Neural cell (in vitro differentiated cells): ENCODE results near the gene FOSL1. TPM values are rescaled to one million over a fixed set of nuclear protein-coding genes. Genes with fewer than 3 reads are reported as not detected.

Source experiments
- H2AFZ ChIP-seq: fragments of 200-600, 300-800 bp; sonication (generic), shearing (Covaris generic); 2 replicates; pipeline ENCODE4 v1.6.0; 2014; ENCODE audit warnings: low read depth, mild to moderate bottlenecking, antibody characterized with exemption, low read length, moderate library complexity
- H3F3A ChIP-seq: fragments of 200-600 bp; shearing (Covaris generic); 2 replicates; pipeline ENCODE4 v1.6.1; 2016; ENCODE audit warnings: mild to moderate bottlenecking, moderate library complexity, mixed read lengths, antibody characterized with exemption, low read length; ENCODE audit not compliant: insufficient read depth, poor library complexity, severe bottlenecking
- H3K27ac ChIP-seq: fragments of 200-600, 300-800 bp; sonication (generic), shearing (Covaris generic); 2 replicates; pipeline ENCODE4 v1.5.1; 2014; ENCODE audit warnings: mild to moderate bottlenecking, low read length, moderate library complexity
- H3K27me3 ChIP-seq: fragments of 300-800, 200-600 bp; sonication (generic), shearing (Covaris generic); 2 replicates; pipeline ENCODE4 v1.6.0; 2014; ENCODE audit warnings: mild to moderate bottlenecking, low read depth, low read length, moderate library complexity; ENCODE audit not compliant: insufficient read depth
- H3K36me3 ChIP-seq: fragments of 300-800, 200-600 bp; sonication (generic), shearing (Covaris generic); 2 replicates; pipeline ENCODE4 v1.5.1; 2014; ENCODE audit warnings: mild to moderate bottlenecking, antibody characterized with exemption, low read length, moderate library complexity; ENCODE audit not compliant: insufficient read depth
- H3K4me2 ChIP-seq: fragments of 300-800, 200-600 bp; sonication (generic), shearing (Covaris generic); 2 replicates; pipeline ENCODE4 v1.6.0; 2014; ENCODE audit warnings: mild to moderate bottlenecking, low read length
- H3K4me3 ChIP-seq: fragments of 300-800, 200-600 bp; sonication (generic), shearing (Covaris generic); 2 replicates; pipeline ENCODE4 v1.5.1; 2014; ENCODE audit warnings: mild to moderate bottlenecking, low read length, moderate library complexity
- H3K79me2 ChIP-seq: fragments of 200-600 bp; shearing (Covaris generic); replicated peaks from 2 replicates; pipeline ENCODE4 v1.6.0; 2014; ENCODE audit warnings: mild to moderate bottlenecking, low read length, moderate library complexity; ENCODE audit not compliant: insufficient read depth
- H3K9ac ChIP-seq: fragments of 300-800, 200-600 bp; sonication (generic), shearing (Covaris generic); 2 replicates; pipeline ENCODE4 v1.6.1; 2016; ENCODE audit warnings: mild to moderate bottlenecking, low read length, mixed read lengths
- H3K9me2 ChIP-seq: fragments of 200-600 bp; shearing (Covaris generic); 2 replicates; pipeline ENCODE4 v1.6.1; 2016; ENCODE audit warnings: mild to moderate bottlenecking, low read length, mixed read lengths; ENCODE audit not compliant: insufficient read depth
- H3K9me3 ChIP-seq: fragments of 200-600, 300-800 bp; sonication (generic), shearing (Covaris generic); 2 replicates; pipeline ENCODE4 v1.6.1; 2016; ENCODE audit warnings: mild to moderate bottlenecking, mixed run types, low read length, moderate library complexity, mixed read lengths
- H4K20me1 ChIP-seq: fragments of 200-600 bp; shearing (Covaris generic); 2 replicates; pipeline ENCODE4 v1.6.1; 2016; ENCODE audit warnings: mild to moderate bottlenecking, mixed run types; ENCODE audit not compliant: insufficient read depth
- EP300 ChIP-seq: fragments of 450-650 bp; conservative IDR thresholded peaks from 2 replicates; pipeline ENCODE4 v1.6.1; 2014; ENCODE audit warnings: antibody characterized with exemption, mild to moderate bottlenecking, moderate library complexity; ENCODE audit not compliant: poor library complexity, severe bottlenecking
- EZH2 ChIP-seq: fragments of 200-600, 300-800 bp; shearing (Covaris generic), sonication (generic); IDR thresholded peaks from 2 replicates; pipeline ENCODE4 v1.6.1; 2014; ENCODE audit warnings: antibody characterized with exemption, low read length, borderline replicate concordance, mild to moderate bottlenecking; ENCODE audit not compliant: insufficient read depth, poor library complexity, severe bottlenecking
- MXI1 ChIP-seq: fragments of 450-650 bp; conservative IDR thresholded peaks from 2 replicates; pipeline ENCODE4 v1.6.1; 2014; ENCODE audit warnings: antibody characterized with exemption, mild to moderate bottlenecking; ENCODE audit not compliant: poor library complexity, severe bottlenecking
- RAD21 ChIP-seq: fragments of 450-650 bp; conservative IDR thresholded peaks from 2 replicates; pipeline ENCODE4 v1.6.1; 2014; ENCODE audit warnings: antibody characterized with exemption, mild to moderate bottlenecking, moderate library complexity
- REST ChIP-seq: IDR thresholded peaks from 2 replicates; pipeline ENCODE4 v1.6.1; 2012; ENCODE audit warnings: borderline replicate concordance
- SMC3 ChIP-seq: fragments of 450-650 bp; conservative IDR thresholded peaks from 2 replicates; pipeline ENCODE4 v1.6.1; 2014; ENCODE audit warnings: antibody characterized with exemption, mild to moderate bottlenecking, moderate library complexity; ENCODE audit not compliant: poor library complexity
- polyA plus RNA-seq: library from polyadenylated mRNA; depleted of rRNA; stranded (reverse); fragments of >200 nt; gene quantifications from 2 replicates; pipeline ENCODE4 v1.2.3, GENCODE V29; 2014
- TF ChIP-seq, protein P1 (sequence below): fragments of 450-650 bp; IDR thresholded peaks from 2 replicates; pipeline ENCODE4 v1.5.1; 2014; ENCODE audit warnings: antibody characterized with exemption, mild to moderate bottlenecking, moderate library complexity; ENCODE audit not compliant: poor library complexity, severe bottlenecking

The FOSL1 gene
- polyA plus RNA-seq, 1 donor from 2014 or later = not detected

DNA sequence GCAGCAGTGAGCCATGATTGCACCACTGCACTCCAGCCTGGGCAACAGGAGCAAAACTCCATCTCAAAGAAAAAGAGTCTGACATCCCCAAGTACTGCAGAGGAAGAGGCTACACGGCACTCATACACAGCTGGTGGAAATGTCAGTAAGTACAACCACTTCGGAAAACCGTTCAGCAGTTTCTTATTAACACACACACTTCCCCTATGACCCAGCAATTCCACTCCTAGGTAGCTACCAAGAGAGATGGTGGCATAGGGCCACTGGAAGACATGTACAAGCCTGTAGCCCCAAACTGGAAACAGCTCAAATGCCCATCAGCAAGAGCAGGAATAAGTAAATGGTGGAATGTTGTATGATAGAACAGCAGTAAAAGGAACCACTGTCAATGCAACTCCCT, 22.4 kb upstream of the FOSL1 start:
- H3K9me2 ChIP-seq = no peaks in the 10 kb centered on the region
- TF ChIP-seq EP300 = no peak
- H3K27ac ChIP-seq = no peak overlapping the region
- H2AFZ ChIP-seq = no peak overlapping the region
- no peak overlapping the region for H3K4me3 ChIP-seq
- H3K36me3 ChIP-seq = no peaks in the 10 kb centered on the region
- no peak overlapping the region for H3K9ac ChIP-seq
- H3K27me3 ChIP-seq = no peaks in the 10 kb centered on the region
- no peaks in the 10 kb centered on the region for H4K20me1 ChIP-seq
- no peak overlapping the region for H3K4me2 ChIP-seq
- no peaks in the 10 kb centered on the region for H3K9me3 ChIP-seq
- H3F3A ChIP-seq = no peaks in the 10 kb centered on the region
- H3K79me2 ChIP-seq = peaks cover 20% of the 10 kb centered on the region

DNA sequence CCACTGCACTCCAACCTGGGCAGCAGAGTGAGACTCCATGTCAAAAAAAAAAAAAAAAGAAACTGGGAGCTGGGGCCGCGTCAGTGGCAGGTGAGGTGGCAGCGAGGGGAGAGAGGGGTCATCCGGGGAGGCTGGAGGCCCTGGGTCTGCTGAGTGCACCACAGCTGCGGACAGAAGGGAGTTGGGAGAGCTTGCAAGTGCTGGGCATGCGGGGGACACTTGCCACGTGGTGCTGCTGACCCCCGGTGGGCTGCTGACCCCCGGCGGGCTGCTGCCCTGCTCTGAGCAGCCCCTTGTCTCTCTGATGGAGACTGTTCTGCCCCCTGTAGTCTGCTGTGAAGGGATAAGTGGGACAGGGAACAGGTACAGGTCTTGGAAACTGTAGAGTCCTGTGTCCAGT, 21.7 kb upstream of the FOSL1 start:
- H3K4me2 ChIP-seq = no peak overlapping the region

DNA sequence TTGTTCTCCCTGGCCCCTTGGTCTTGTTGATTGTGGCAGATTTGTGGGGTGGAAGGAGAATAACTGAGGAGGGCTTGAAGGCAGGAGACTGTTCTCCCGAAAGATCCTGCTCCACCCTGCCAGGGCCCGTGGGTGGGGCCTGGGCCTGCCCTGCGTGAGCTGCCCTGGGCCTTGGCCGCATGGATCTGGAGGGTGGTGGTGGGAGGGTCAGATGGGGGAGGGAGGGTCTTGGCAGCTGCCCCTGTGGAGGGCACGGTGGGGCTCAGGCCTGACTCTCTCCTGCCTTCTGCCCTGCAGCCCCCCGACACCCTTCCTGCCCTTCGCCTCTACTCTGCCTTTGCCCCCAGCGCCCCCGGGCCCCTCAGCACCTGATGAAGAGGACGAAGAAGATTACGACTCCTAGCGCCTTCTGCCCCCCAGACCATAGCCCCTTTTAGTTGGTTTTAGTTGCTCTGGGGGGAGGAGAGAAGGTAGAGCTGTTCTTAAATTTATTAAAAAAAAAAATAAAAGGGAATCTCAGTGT, 20.9 kb upstream of the FOSL1 start:
- no peaks in the 10 kb centered on the region for H3K36me3 ChIP-seq
- TF ChIP-seq, protein P1, sequence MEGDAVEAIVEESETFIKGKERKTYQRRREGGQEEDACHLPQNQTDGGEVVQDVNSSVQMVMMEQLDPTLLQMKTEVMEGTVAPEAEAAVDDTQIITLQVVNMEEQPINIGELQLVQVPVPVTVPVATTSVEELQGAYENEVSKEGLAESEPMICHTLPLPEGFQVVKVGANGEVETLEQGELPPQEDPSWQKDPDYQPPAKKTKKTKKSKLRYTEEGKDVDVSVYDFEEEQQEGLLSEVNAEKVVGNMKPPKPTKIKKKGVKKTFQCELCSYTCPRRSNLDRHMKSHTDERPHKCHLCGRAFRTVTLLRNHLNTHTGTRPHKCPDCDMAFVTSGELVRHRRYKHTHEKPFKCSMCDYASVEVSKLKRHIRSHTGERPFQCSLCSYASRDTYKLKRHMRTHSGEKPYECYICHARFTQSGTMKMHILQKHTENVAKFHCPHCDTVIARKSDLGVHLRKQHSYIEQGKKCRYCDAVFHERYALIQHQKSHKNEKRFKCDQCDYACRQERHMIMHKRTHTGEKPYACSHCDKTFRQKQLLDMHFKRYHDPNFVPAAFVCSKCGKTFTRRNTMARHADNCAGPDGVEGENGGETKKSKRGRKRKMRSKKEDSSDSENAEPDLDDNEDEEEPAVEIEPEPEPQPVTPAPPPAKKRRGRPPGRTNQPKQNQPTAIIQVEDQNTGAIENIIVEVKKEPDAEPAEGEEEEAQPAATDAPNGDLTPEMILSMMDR = no peak
- TF ChIP-seq MXI1 = no peak
- no peak for TF ChIP-seq RAD21
- TF ChIP-seq EZH2 = no peak
- H3K27me3 ChIP-seq = no peaks in the 10 kb centered on the region
- no peak overlapping the region for H3K27ac ChIP-seq
- no peaks in the 10 kb centered on the region for H4K20me1 ChIP-seq
- peak overlapping the region; percentile 92 for H3K4me2 ChIP-seq
- H3K9me3 ChIP-seq = no peaks in the 10 kb centered on the region
- no peaks in the 10 kb centered on the region for H3F3A ChIP-seq
- no peaks in the 10 kb centered on the region for H3K9me2 ChIP-seq
- peaks cover 20% of the 10 kb centered on the region for H3K79me2 ChIP-seq
- H3K4me3 ChIP-seq = peak overlapping the region; percentile 96
- H2AFZ ChIP-seq = no peak overlapping the region
- peak overlapping the region; percentile 86 for H3K9ac ChIP-seq

More for the DNA sequence above, 21.7 kb upstream of the FOSL1 start:
- no peak overlapping the region for H2AFZ ChIP-seq
- H4K20me1 ChIP-seq = no peaks in the 10 kb centered on the region
- H3K4me3 ChIP-seq = no peak overlapping the region
- H3K36me3 ChIP-seq = no peaks in the 10 kb centered on the region
- no peak overlapping the region for H3K27ac ChIP-seq
- H3F3A ChIP-seq = no peaks in the 10 kb centered on the region
- H3K27me3 ChIP-seq = no peaks in the 10 kb centered on the region
- no peak for TF ChIP-seq MXI1
- no peak for TF ChIP-seq SMC3
- TF ChIP-seq RAD21 = no peak
- TF ChIP-seq REST = no peak
- no peak overlapping the region for H3K9ac ChIP-seq
- peaks cover 20% of the 10 kb centered on the region for H3K79me2 ChIP-seq
- H3K9me2 ChIP-seq = no peaks in the 10 kb centered on the region
- no peaks in the 10 kb centered on the region for H3K9me3 ChIP-seq
